Retinal pigment epithelial cell (primary cell): Measurements from ENCODE around the gene SORT1.

Experiments used
- DNase-seq: peaks from one replicate; pipeline ENCODE4 v3.0.0-alpha.2; 2010; ENCODE audit warnings: low read depth
- H3K4me3 ChIP-seq: 2 replicates; pipeline ENCODE4 v1.5.1; 2011; ENCODE audit warnings: mild to moderate bottlenecking, low read length, control low read depth, moderate library complexity
- CTCF ChIP-seq: conservative IDR thresholded peaks from 2 replicates; pipeline ENCODE4 v1.5.1; 2011; ENCODE audit warnings: low read depth, low read length, control low read depth, inconsistent platforms

SORT1 gene

GRCh38 chr1:109386054-109386717 is 11.5 kb downstream of the SORT1 start:
- H3K4me3 ChIP-seq, result no peak overlapping the region
- TF ChIP-seq CTCF, result no peak
- no peak for DNase-seq

- DNase-seq, result no peak
- TF ChIP-seq CTCF, result no peak
- no peak overlapping the region for H3K4me3 ChIP-seq
Measured at GRCh38 chr1:109385417-109385816, 12.3 kb downstream of the SORT1 start.

GRCh38 chr1:109383854-109384253 is 13.9 kb downstream of the SORT1 start:
- TF ChIP-seq CTCF, result no peak
- DNase-seq, result no peak
- H3K4me3 ChIP-seq, result no peak overlapping the region

- no peak for TF ChIP-seq CTCF
- no peak for DNase-seq
- no peak overlapping the region for H3K4me3 ChIP-seq
Measured at GRCh38 chr1:109383087-109383779, 14.5 kb downstream of the SORT1 start.

GRCh38 chr1:109381573-109381972 is 16.1 kb downstream of the SORT1 start:
- TF ChIP-seq CTCF, result no peak
- no peak overlapping the region for H3K4me3 ChIP-seq
- no peak for DNase-seq

GRCh38 chr1:109379907-109380306 is 17.8 kb downstream of the SORT1 start:
- H3K4me3 ChIP-seq, result no peak overlapping the region
- TF ChIP-seq CTCF, result no peak
- no peak for DNase-seq

- no peak for DNase-seq
- TF ChIP-seq CTCF, result no peak
- H3K4me3 ChIP-seq, result no peak overlapping the region
Measured at GRCh38 chr1:109379422-109379821, 18.3 kb downstream of the SORT1 start.
